HCT116 (cell line): ENCODE results near the gene PRIMA1. TPM values are rescaled to one million over a fixed set of nuclear protein-coding genes. Genes with fewer than 3 reads are reported as not detected.

ENCODE experiments used
- ATAC-seq: fragments of 200-7000 bp; cut with Tn5 transposase; 2 replicates; pipeline ENCODE4 v1.9.1; 2020; ENCODE audit warnings: mild to moderate bottlenecking, moderate library complexity
- BruUV-seq: library from RNA; stranded (reverse); fragments of 400-500 nt; replicated peaks from 2 replicates; lab custom pipeline; 2021; lab: Mats Ljungman, UMichigan
- CTCF ChIA-PET: fragments of 300-600 bp; sonication (Branson Sonifier 250); formaldehyde crosslinking; loops from one replicate; lab custom pipeline; 2021; ENCODE audit warnings: antibody characterized with exemption; lab: Charles Lee
- POLR2A ChIA-PET: fragments of 300-600, 350-600 bp; sonication (Branson Sonifier 250); formaldehyde crosslinking; loops from one replicate; lab custom pipeline; 2021; ENCODE audit warnings: antibody characterized with exemption; lab: Charles Lee
- RAD21 ChIA-PET, 2 experiments: fragments of 300-600 bp; sonication (Branson Sonifier 250); formaldehyde crosslinking; loops; one replicate each; lab custom pipeline; 2023; ENCODE audit warnings: low total read pairs in 2 of 2; ENCODE audit not compliant: uncharacterized antibody in 2 of 2, unreplicated experiment in 2 of 2, low non-redundant PET in 1 of 2; lab: Charles Lee
- DNase-seq: peaks from one replicate; pipeline ENCODE4 v3.0.0-alpha.2; 2010; ENCODE audit warnings: low read depth, low spot score
- H2AFZ ChIP-seq: fragments of 200-600 bp; shearing (Covaris generic), sonication (generic); 2 replicates; pipeline ENCODE4 v1.6.1; 2017; ENCODE audit warnings: low read depth, mixed run types, mixed read lengths, antibody characterized with exemption, low read length; ENCODE audit not compliant: poor library complexity, severe bottlenecking
- H3K27ac ChIP-seq: 2 replicates; pipeline ENCODE4 v1.5.1; 2012; ENCODE audit warnings: low read depth, low read length
- H3K27me3 ChIP-seq: fragments of 200-600 bp; sonication (generic); 2 replicates; pipeline ENCODE4 v1.6.1; 2016; ENCODE audit warnings: mixed run types, low read length, mixed read lengths; ENCODE audit not compliant: insufficient read depth
- H3K36me3 ChIP-seq, 2 experiments: fragments of 200-500 bp in 1 of 2; fragments of 200-600 bp in 1 of 2; sonication (Bioruptor generic) in 1 of 2; sonication (generic) in 1 of 2; 2 replicates each; pipeline versions ENCODE4 v1.5.1 to v1.6.1; 2014 to 2016; ENCODE audit warnings: low read length in 2 of 2, inconsistent platforms in 1 of 2, mixed read lengths in 1 of 2, mixed run types in 1 of 2; ENCODE audit not compliant: insufficient read depth in 2 of 2, control insufficient read depth in 1 of 2
- H3K4me1 ChIP-seq, 2 experiments: fragments of 200-600 bp in 1 of 2; sonication (generic) in 1 of 2; 2 replicates each; pipeline versions ENCODE4 v1.5.1 to v1.6.1; 2012 to 2017; ENCODE audit warnings: low read length in 2 of 2, inconsistent platforms in 1 of 2, mild to moderate bottlenecking in 1 of 2, mixed read lengths in 1 of 2, mixed run types in 1 of 2, moderate library complexity in 1 of 2; ENCODE audit not compliant: insufficient read depth in 2 of 2, control insufficient read depth in 1 of 2
- H3K4me2 ChIP-seq: fragments of 200-600 bp; sonication (generic); 2 replicates; pipeline ENCODE4 v1.6.1; 2017; ENCODE audit warnings: mixed run types, low read length, mixed read lengths
- H3K4me3 ChIP-seq, 2 experiments: fragments of 200-600 bp in 1 of 2; sonication (generic) in 1 of 2; replicated peaks in 1 of 2; 2 replicates each; pipeline ENCODE4 v1.5.1; 2011 to 2016; ENCODE audit warnings: low read length in 2 of 2, control low read depth in 1 of 2, low read depth in 1 of 2, mild to moderate bottlenecking in 1 of 2, mixed read lengths in 1 of 2, mixed run types in 1 of 2
- H3K79me2 ChIP-seq: fragments of 200-600 bp; sonication (generic); 2 replicates; pipeline ENCODE4 v1.6.1; 2017; ENCODE audit warnings: mild to moderate bottlenecking, mixed run types, low read length, moderate library complexity, mixed read lengths; ENCODE audit not compliant: insufficient read depth
- H3K9ac ChIP-seq: fragments of 200-600 bp; sonication (generic); 2 replicates; pipeline ENCODE4 v1.6.1; 2016; ENCODE audit warnings: low read length, mixed read lengths
- H3K9me2 ChIP-seq: fragments of 200-600 bp; sonication (generic), shearing (Covaris generic); 2 replicates; pipeline ENCODE4 v1.6.1; 2017; ENCODE audit warnings: mixed run types, mild to moderate bottlenecking, moderate library complexity; ENCODE audit not compliant: insufficient read depth
- H3K9me3 ChIP-seq, 2 experiments: fragments of 200-500 bp in 1 of 2; fragments of 200-600 bp in 1 of 2; sonication (Bioruptor generic) in 1 of 2; sonication (generic) in 1 of 2; 2 replicates each; pipeline ENCODE4 v1.6.1; 2014 to 2017; ENCODE audit warnings: low read length in 2 of 2, mixed read lengths in 2 of 2, inconsistent platforms in 1 of 2, low read depth in 1 of 2, mild to moderate bottlenecking in 1 of 2, mixed run types in 1 of 2, moderate library complexity in 1 of 2; ENCODE audit not compliant: control insufficient read depth in 1 of 2, insufficient read depth in 1 of 2
- H4K20me1 ChIP-seq: fragments of 200-600 bp; sonication (generic), shearing (Covaris generic); 2 replicates; pipeline ENCODE4 v1.6.1; 2017; ENCODE audit warnings: mixed run types, mild to moderate bottlenecking, moderate library complexity; ENCODE audit not compliant: insufficient read depth
- CBX3 ChIP-seq: IDR thresholded peaks from 2 replicates; pipeline ENCODE4 v1.6.1; 2012; ENCODE audit warnings: low read depth
- EGR1 ChIP-seq: IDR thresholded peaks from 2 replicates; pipeline ENCODE4 v1.6.1; 2012; ENCODE audit warnings: low read depth
- EZH2 ChIP-seq: fragments of 200-600 bp; sonication (generic); IDR thresholded peaks from 2 replicates; pipeline ENCODE4 v1.6.1; 2017; ENCODE audit warnings: antibody characterized with exemption, mixed run types
- FOSL1 ChIP-seq: IDR thresholded peaks from 2 replicates; pipeline ENCODE4 v1.6.1; 2012; ENCODE audit warnings: low read depth
- POLR2A ChIP-seq: IDR thresholded peaks from 2 replicates; pipeline ENCODE4 v1.7.0; 2011; ENCODE audit warnings: borderline replicate concordance; ENCODE audit not compliant: insufficient read depth, insufficient read length; ENCODE audit errors: extremely low read depth
- RAD21 ChIP-seq: IDR thresholded peaks from 2 replicates; pipeline ENCODE4 v1.6.1; 2012; ENCODE audit warnings: low read depth, mild to moderate bottlenecking
- SP1 ChIP-seq: IDR thresholded peaks from 2 replicates; pipeline ENCODE4 v1.6.1; 2012; ENCODE audit warnings: low read depth
- TCF7L2 ChIP-seq: IDR thresholded peaks from 2 replicates; pipeline ENCODE4 v1.7.0; 2011; ENCODE audit warnings: borderline replicate concordance, inconsistent platforms; ENCODE audit not compliant: insufficient read depth, insufficient read length; ENCODE audit errors: extremely low read depth
- YY1 ChIP-seq: IDR thresholded peaks from 2 replicates; pipeline ENCODE4 v1.6.1; 2011; ENCODE audit warnings: low read length, low read depth, moderate library complexity, mild to moderate bottlenecking; ENCODE audit not compliant: insufficient replicate concordance; ENCODE audit errors: extremely low read depth
- ZFX ChIP-seq: fragments of 450-650 bp; IDR thresholded peaks from 2 replicates; pipeline ENCODE4 v1.6.1; 2017
- ZNF274 ChIP-seq: fragments of 200-500 bp; sonication (Bioruptor generic); IDR thresholded peaks from 2 replicates; pipeline ENCODE4 v1.6.1; 2014; ENCODE audit warnings: mild to moderate bottlenecking, low read depth, low read length, inconsistent platforms
- intact Hi-C: fragments of 100-400 bp; cut with micrococcal nuclease; formaldehyde crosslinking; loops from 2 replicates; pipeline ENCODE4 v1.10.0; 2022
- total RNA-seq: library from RNA; stranded (reverse); gene quantifications from one replicate; pipeline ENCODE4 v1.2.1, GENCODE V29; 2021; ENCODE audit not compliant: unreplicated experiment
- TF ChIP-seq, protein P1 (sequence below): IDR thresholded peaks from 2 replicates; pipeline ENCODE4 v1.6.1; 2012; ENCODE audit warnings: low read depth
- TF ChIP-seq, protein P2 (sequence below): IDR thresholded peaks from 2 replicates; pipeline ENCODE4 v1.6.1; 2012
- TF ChIP-seq, protein P3 (sequence below): IDR thresholded peaks from 2 replicates; pipeline ENCODE4 v1.6.1; 2011; ENCODE audit warnings: mild to moderate bottlenecking, low read length, moderate library complexity; ENCODE audit not compliant: insufficient replicate concordance; ENCODE audit errors: extremely low read depth

PRIMA1 gene
- total RNA-seq, 1 experiment from 2014 or later, result 1.5 TPM

DNA sequence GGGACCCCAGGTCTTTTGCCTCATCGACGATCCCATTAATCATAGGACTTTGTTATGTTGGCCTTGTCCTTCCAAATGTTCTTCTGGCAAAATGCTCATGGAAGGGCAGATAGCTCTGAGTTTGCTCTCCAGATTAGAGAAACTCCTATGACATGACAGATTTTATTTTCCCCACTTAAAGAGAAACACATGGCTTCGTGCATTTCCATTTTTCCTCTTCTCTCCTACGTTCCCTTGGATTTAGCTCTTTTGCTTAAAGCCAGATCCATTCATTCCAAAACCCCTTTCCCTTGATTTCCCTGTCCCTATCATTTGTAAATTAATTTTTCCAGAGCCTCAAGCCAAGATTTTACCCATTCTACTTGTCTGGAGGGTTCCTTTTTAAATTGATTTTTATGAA lies 2.9 kb downstream of the PRIMA1 start:
- no TSS peak for BruUV-seq
- Histone ChIP-seq H3K27me3 (no peaks in the 10 kb centered on the region), H3K27ac (no peak overlapping the region), H3K4me2 (no peak overlapping the region), H3K79me2 (no peaks in the 10 kb centered on the region), H3K36me3 (no peaks in the 10 kb centered on the region), H3K4me3 (no peak overlapping the region), H3K9me3 (no peaks in the 10 kb centered on the region), H3K4me1 (peaks cover 6 to 15% of the 10 kb centered on the region in 2 experiments), H3K9me2 (no peaks in the 10 kb centered on the region), H3K9ac (no peak overlapping the region), H4K20me1 (no peaks in the 10 kb centered on the region), H2AFZ (no peak overlapping the region)
- TF ChIP-seq FOSL1 (no peak), POLR2A (no peak), EZH2 (no peak), CBX3 (no peak), SP1 (no peak), EGR1 (no peak), TCF7L2 (no peak), YY1 (no peak), ZNF274 (no peak), ZFX (no peak), RAD21 (no peak)
- TF ChIP-seq, protein P1, sequence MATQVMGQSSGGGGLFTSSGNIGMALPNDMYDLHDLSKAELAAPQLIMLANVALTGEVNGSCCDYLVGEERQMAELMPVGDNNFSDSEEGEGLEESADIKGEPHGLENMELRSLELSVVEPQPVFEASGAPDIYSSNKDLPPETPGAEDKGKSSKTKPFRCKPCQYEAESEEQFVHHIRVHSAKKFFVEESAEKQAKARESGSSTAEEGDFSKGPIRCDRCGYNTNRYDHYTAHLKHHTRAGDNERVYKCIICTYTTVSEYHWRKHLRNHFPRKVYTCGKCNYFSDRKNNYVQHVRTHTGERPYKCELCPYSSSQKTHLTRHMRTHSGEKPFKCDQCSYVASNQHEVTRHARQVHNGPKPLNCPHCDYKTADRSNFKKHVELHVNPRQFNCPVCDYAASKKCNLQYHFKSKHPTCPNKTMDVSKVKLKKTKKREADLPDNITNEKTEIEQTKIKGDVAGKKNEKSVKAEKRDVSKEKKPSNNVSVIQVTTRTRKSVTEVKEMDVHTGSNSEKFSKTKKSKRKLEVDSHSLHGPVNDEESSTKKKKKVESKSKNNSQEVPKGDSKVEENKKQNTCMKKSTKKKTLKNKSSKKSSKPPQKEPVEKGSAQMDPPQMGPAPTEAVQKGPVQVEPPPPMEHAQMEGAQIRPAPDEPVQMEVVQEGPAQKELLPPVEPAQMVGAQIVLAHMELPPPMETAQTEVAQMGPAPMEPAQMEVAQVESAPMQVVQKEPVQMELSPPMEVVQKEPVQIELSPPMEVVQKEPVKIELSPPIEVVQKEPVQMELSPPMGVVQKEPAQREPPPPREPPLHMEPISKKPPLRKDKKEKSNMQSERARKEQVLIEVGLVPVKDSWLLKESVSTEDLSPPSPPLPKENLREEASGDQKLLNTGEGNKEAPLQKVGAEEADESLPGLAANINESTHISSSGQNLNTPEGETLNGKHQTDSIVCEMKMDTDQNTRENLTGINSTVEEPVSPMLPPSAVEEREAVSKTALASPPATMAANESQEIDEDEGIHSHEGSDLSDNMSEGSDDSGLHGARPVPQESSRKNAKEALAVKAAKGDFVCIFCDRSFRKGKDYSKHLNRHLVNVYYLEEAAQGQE, result no peak
- TF ChIP-seq, protein P2, sequence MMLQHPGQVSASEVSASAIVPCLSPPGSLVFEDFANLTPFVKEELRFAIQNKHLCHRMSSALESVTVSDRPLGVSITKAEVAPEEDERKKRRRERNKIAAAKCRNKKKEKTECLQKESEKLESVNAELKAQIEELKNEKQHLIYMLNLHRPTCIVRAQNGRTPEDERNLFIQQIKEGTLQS, result no peak
- TF ChIP-seq, protein P3, sequence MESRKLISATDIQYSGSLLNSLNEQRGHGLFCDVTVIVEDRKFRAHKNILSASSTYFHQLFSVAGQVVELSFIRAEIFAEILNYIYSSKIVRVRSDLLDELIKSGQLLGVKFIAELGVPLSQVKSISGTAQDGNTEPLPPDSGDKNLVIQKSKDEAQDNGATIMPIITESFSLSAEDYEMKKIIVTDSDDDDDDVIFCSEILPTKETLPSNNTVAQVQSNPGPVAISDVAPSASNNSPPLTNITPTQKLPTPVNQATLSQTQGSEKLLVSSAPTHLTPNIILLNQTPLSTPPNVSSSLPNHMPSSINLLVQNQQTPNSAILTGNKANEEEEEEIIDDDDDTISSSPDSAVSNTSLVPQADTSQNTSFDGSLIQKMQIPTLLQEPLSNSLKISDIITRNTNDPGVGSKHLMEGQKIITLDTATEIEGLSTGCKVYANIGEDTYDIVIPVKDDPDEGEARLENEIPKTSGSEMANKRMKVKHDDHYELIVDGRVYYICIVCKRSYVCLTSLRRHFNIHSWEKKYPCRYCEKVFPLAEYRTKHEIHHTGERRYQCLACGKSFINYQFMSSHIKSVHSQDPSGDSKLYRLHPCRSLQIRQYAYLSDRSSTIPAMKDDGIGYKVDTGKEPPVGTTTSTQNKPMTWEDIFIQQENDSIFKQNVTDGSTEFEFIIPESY, result no peak
- DNase-seq, result no peak
- ChIA-PET CTCF (no interaction called here), POLR2A (no interaction called here), RAD21 (no interaction called here)
- intact Hi-C loops, result no loop called here
- no peak for ATAC-seq
